ENCODE results near the gene AFP.

AFP gene

DNA sequence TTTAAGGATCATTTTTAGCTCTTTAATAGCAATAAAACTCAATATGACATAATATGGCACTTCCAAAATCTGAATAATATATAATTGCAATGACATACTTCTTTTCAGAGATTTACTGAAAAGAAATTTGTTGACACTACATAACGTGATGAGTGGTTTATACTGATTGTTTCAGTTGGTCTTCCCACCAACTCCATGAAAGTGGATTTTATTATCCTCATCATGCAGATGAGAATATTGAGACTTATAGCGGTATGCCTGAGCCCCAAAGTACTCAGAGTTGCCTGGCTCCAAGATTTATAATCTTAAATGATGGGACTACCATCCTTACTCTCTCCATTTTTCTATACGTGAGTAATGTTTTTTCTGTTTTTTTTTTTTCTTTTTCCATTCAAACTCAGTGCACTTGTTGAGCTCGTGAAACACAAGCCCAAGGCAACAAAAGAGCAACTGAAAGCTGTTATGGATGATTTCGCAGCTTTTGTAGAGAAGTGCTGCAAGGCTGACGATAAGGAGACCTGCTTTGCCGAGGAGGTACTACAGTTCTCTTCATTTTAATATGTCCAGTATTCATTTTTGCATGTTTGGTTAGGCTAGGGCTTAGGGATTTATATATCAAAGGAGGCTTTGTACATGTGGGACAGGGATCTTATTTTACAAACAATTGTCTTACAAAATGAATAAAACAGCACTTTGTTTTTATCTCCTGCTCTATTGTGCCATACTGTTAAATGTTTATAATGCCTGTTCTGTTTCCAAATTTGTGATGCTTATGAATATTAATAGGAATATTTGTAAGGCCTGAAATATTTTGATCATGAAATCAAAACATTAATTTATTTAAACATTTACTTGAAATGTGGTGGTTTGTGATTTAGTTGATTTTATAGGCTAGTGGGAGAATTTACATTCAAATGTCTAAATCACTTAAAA lies 16.6 kb upstream of the AFP start:
- Mint-ChIP-seq H3K4me3 (no peak overlapping the region), H3K27ac (no peak overlapping the region), H3K27me3 (no peaks in the 10 kb centered on the region), H3K9me3 (no peaks in the 10 kb centered on the region), H3K36me3 (no peaks in the 10 kb centered on the region), H3K4me1 (no peaks in the 10 kb centered on the region)
- ATAC-seq (ENCODE audit: low read depth) (no peak), DNase-seq (ENCODE audit: low spot score in 2 of 2) (no peak)

DNA sequence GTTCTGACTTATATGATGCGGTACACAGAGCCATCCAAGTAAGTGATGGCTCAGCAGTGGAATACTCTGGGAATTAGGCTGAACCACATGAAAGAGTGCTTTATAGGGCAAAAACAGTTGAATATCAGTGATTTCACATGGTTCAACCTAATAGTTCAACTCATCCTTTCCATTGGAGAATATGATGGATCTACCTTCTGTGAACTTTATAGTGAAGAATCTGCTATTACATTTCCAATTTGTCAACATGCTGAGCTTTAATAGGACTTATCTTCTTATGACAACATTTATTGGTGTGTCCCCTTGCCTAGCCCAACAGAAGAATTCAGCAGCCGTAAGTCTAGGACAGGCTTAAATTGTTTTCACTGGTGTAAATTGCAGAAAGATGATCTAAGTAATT lies 15.4 kb upstream of the AFP start:
- no peak for DNase-seq (ENCODE audit: low spot score in 2 of 2)
- H3K4me1 Mint-ChIP-seq: no peaks in the 10 kb centered on the region
- no peaks in the 10 kb centered on the region for H3K9me3 Mint-ChIP-seq
- H3K4me3 Mint-ChIP-seq: no peak overlapping the region
- no peak overlapping the region for H3K27ac Mint-ChIP-seq
- H3K36me3 Mint-ChIP-seq: no peaks in the 10 kb centered on the region
- no peaks in the 10 kb centered on the region for H3K27me3 Mint-ChIP-seq
- ATAC-seq (ENCODE audit: low read depth): no peak

DNA sequence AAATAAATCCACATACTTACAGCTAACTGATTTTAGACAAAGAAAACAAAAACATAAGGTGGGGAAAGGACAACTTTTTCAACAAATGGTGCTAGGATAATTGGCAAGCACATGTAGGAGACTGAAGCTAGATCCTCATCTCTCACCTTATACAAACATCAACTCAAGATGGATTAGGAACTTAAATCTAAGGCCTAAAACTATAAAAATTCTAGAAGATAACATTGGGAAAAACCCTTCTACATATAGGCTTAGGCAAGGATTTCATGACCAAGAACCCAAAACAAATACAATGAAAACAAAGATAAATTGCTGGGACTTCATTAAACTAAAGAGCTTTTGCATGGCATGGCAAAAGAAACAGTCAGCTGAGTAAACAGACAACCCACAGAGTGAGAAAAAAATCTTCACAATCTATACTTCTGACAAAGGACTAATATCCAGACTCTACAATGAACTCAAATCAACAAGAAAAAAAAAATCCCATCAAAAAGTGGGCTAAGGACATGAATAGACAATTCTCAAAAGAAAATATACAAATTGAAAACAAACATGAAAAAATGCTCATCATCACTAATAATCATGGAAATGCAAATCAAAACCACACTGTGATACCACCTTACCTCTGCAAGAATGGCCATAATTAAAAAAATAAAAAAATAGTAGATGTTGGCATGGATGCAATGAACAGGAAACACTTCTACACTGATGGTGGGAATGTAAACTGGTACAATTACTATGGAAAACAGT lies 14.1 kb upstream of the AFP start:
- H3K27me3 Mint-ChIP-seq: peaks cover 2% of the 10 kb centered on the region
- H3K4me1 Mint-ChIP-seq: no peaks in the 10 kb centered on the region
- H3K9me3 Mint-ChIP-seq: no peaks in the 10 kb centered on the region
- H3K36me3 Mint-ChIP-seq: no peaks in the 10 kb centered on the region
- H3K4me3 Mint-ChIP-seq: no peak overlapping the region
- ATAC-seq (ENCODE audit: low read depth): no peak
- H3K27ac Mint-ChIP-seq: no peak overlapping the region
- DNase-seq (ENCODE audit: low spot score in 2 of 2): no peak

DNA sequence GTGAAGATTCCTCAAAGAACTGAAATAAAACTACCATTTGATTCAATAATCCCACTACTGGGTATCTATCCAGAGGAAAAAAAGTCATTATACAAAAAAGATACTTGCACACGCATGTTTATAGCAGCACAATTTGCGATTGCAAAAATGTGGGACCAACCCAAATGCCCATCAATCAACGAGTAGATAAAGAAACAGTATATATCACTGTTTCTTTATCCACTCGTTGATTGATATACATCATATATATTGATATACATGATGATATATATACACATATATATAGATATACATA lies 13.6 kb upstream of the AFP start:
- no peak overlapping the region for H3K4me3 Mint-ChIP-seq
- H3K9me3 Mint-ChIP-seq: no peaks in the 10 kb centered on the region
- no peaks in the 10 kb centered on the region for H3K36me3 Mint-ChIP-seq
- no peak overlapping the region for H3K27ac Mint-ChIP-seq
- DNase-seq (ENCODE audit: low spot score in 2 of 2): no peak
- ATAC-seq (ENCODE audit: low read depth): no peak
- peaks cover 2% of the 10 kb centered on the region for H3K27me3 Mint-ChIP-seq
- no peaks in the 10 kb centered on the region for H3K4me1 Mint-ChIP-seq

DNA sequence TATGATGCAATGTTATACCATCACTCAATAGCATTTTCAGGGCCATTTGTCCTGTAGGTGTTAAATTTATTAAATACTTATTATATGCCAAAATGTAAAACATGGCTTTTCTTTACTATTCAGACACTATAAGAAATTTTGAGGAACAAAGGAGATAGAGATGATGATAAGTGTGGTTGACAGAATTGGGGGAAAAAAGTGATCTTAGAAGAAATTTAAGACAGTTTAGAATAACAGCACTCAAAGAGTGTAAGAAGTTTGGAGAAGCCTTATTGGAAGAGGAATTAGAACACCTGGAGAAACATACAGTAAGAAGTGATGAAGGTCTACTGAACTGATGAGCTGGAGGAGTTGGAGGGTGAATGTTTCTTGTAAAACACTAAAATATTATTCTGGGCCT lies 12.8 kb upstream of the AFP start:
- ATAC-seq (ENCODE audit: low read depth): no peak
- H3K4me3 Mint-ChIP-seq: no peak overlapping the region
- no peak overlapping the region for H3K27ac Mint-ChIP-seq
- no peaks in the 10 kb centered on the region for H3K9me3 Mint-ChIP-seq
- no peak for DNase-seq (ENCODE audit: low spot score in 2 of 2)
- no peaks in the 10 kb centered on the region for H3K4me1 Mint-ChIP-seq
- no peaks in the 10 kb centered on the region for H3K36me3 Mint-ChIP-seq
- H3K27me3 Mint-ChIP-seq: peaks cover 2% of the 10 kb centered on the region

DNA sequence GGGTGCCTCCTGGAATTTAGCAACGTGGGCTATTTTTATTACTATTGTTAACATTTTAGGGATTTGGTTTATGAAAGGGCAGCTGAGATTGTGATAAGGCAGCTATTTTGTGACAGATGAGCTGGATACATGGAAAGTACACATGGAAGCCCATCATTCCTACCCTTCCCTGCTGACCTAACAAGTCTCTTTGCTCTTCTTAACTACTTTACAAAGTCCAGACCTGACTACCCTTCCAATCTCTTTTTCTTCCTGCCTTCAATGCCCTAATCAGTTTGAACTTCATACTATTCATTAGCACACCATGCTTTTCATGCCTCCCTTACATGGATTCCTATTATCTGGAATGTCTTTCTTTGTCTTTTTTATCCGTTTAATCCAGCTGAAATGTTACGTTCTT lies 9.4 kb upstream of the AFP start:
- Mint-ChIP-seq H3K27me3 (peaks cover 2% of the 10 kb centered on the region), H3K9me3 (no peaks in the 10 kb centered on the region), H3K4me1 (no peaks in the 10 kb centered on the region), H3K4me3 (no peak overlapping the region), H3K36me3 (no peaks in the 10 kb centered on the region), H3K27ac (no peak overlapping the region)
- ATAC-seq (ENCODE audit: low read depth) (no peak), DNase-seq (ENCODE audit: low spot score in 2 of 2) (no peak)

DNA sequence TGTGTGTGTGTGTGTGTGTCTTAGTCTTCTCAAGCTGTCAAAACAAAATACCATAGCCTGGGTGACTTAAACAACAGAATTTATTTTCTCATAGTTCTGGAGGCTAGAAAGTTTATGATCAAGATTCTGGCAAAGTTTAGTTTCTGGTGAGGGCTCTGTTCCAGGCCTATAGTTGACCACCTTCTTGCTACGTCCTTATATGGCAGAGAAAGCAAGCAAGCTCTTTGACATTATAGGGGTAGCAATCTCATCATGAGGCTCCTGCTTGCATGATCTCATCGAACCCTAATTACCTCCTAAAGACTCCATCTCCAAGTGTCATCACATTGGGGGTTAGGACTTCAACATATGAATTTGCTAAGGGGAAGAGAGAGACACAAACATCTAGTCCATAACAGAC lies 6.9 kb upstream of the AFP start:
- Mint-ChIP-seq H3K9me3 (no peaks in the 10 kb centered on the region), H3K27ac (no peak overlapping the region), H3K36me3 (no peaks in the 10 kb centered on the region), H3K27me3 (peaks cover 4% of the 10 kb centered on the region), H3K4me1 (no peaks in the 10 kb centered on the region), H3K4me3 (no peak overlapping the region)
- DNase-seq (ENCODE audit: low spot score in 2 of 2) (no peak), ATAC-seq (ENCODE audit: low read depth) (no peak)

DNA sequence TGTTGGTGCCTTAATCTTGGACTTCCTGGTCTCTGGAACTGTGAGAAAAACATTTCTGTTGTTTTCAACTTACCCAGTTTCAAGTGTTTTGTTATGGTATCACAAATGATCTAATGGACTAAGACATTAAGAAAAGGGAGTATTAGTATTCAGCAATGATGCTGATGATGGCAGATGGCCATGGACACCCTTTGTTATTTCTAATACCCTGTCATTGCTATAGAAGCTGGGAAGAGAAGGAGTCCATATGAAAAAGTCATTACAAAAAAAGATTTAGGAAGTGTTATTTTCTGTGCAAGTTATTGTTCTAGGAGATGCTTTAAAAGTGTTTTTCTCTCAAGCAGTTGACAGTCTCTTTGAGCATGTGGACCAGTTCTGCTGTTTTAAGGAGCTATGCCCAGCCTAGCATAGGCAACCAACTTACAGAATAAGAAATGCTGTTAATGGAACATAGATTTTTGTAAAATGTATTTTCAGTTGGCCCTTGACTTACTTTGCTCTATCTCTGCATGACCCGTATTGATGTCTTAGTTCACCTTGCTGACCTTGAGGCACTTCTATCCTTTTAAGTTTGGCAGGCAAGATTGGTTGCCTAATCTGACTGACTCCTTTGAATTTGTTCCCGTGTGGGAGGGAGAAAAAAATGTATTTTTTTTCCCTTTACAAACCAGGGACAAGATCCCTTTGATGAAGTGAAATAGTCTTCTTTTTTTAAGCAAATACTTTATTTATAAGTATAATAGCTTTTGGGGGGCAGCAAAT lies 6.0 kb upstream of the AFP start:
- no peak overlapping the region for H3K4me3 Mint-ChIP-seq
- H3K9me3 Mint-ChIP-seq: no peaks in the 10 kb centered on the region

DNA sequence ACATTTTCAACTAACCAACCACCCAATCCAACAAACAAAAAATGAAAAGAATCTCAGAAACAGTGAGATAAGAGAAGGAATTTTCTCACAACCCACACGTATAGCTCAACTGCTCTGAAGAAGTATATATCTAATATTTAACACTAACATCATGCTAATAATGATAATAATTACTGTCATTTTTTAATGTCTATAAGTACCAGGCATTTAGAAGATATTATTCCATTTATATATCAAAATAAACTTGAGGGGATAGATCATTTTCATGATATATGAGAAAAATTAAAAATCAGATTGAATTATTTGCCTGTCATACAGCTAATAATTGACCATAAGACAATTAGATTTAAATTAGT lies 4.2 kb upstream of the AFP start:
- Mint-ChIP-seq H3K9me3 (no peaks in the 10 kb centered on the region), H3K4me1 (no peaks in the 10 kb centered on the region), H3K27ac (no peak overlapping the region), H3K4me3 (no peak overlapping the region), H3K27me3 (peaks cover 5% of the 10 kb centered on the region), H3K36me3 (no peaks in the 10 kb centered on the region)
- DNase-seq (ENCODE audit: low spot score in 2 of 2) (no peak), ATAC-seq (ENCODE audit: low read depth) (no peak)

More for the DNA sequence above, 6.0 kb upstream of the AFP start:
- no peaks in the 10 kb centered on the region for H3K4me1 Mint-ChIP-seq
- ATAC-seq (ENCODE audit: low read depth) (no peak), DNase-seq (ENCODE audit: low spot score in 2 of 2) (no peak)
- H3K36me3 Mint-ChIP-seq: no peaks in the 10 kb centered on the region
- H3K27me3 Mint-ChIP-seq: peaks cover 6% of the 10 kb centered on the region
- H3K27ac Mint-ChIP-seq: no peak overlapping the region

DNA sequence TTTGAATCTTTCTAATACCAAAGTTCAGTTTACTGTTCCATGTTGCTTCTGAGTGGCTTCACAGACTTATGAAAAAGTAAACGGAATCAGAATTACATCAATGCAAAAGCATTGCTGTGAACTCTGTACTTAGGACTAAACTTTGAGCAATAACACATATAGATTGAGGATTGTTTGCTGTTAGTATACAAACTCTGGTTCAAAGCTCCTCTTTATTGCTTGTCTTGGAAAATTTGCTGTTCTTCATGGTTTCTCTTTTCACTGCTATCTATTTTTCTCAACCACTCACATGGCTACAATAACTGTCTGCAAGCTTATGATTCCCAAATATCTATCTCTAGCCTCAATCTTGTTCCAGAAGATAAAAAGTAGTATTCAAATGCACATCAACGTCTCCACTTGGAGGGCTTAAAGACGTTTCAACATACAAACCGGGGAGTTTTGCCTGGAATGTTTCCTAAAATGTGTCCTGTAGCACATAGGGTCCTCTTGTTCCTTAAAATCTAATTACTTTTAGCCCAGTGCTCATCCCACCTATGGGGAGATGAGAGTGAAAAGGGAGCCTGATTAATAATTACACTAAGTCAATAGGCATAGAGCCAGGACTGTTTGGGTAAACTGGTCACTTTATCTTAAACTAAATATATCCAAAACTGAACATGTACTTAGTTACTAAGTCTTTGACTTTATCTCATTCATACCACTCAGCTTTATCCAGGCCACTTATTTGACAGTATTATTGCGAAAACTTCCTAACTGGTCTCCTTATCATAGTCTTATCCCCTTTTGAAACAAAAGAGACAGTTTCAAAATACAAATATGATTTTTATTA lies 3.6 kb upstream of the AFP start:
- no peaks in the 10 kb centered on the region for H3K4me1 Mint-ChIP-seq
- H3K27ac Mint-ChIP-seq: no peak overlapping the region
- no peaks in the 10 kb centered on the region for H3K36me3 Mint-ChIP-seq
- DNase-seq (ENCODE audit: low spot score in 2 of 2) (no peak), ATAC-seq (ENCODE audit: low read depth) (no peak)
- no peaks in the 10 kb centered on the region for H3K9me3 Mint-ChIP-seq
- peaks cover 4% of the 10 kb centered on the region for H3K27me3 Mint-ChIP-seq
- H3K4me3 Mint-ChIP-seq: no peak overlapping the region

DNA sequence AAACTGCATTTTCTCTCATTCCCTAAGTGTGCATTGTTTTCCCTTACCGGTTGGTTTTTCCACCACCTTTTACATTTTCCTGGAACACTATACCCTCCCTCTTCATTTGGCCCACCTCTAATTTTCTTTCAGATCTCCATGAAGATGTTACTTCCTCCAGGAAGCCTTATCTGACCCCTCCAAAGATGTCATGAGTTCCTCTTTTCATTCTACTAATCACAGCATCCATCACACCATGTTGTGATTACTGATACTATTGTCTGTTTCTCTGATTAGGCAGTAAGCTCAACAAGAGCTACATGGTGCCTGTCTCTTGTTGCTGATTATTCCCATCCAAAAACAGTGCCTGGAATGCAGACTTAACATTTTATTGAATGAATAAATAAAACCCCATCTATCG lies 2.9 kb upstream of the AFP start:
- ATAC-seq (ENCODE audit: low read depth) (no peak), DNase-seq (ENCODE audit: low spot score in 2 of 2) (no peak)
- no peak overlapping the region for H3K4me3 Mint-ChIP-seq
- H3K4me1 Mint-ChIP-seq: no peaks in the 10 kb centered on the region
- no peak overlapping the region for H3K27ac Mint-ChIP-seq
- H3K9me3 Mint-ChIP-seq: no peaks in the 10 kb centered on the region
- H3K27me3 Mint-ChIP-seq: peaks cover 4% of the 10 kb centered on the region
- H3K36me3 Mint-ChIP-seq: no peaks in the 10 kb centered on the region

DNA sequence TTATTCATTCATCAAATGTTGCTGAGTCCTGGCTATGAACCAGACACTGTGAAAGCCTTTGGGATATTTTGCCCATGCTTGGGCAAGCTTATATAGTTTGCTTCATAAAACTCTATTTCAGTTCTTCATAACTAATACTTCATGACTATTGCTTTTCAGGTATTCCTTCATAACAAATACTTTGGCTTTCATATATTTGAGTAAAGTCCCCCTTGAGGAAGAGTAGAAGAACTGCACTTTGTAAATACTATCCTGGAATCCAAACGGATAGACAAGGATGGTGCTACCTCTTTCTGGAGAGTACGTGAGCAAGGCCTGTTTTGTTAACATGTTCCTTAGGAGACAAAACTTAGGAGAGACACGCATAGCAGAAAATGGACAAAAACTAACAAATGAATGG lies 1.7 kb upstream of the AFP start:
- peaks cover 4% of the 10 kb centered on the region for H3K27me3 Mint-ChIP-seq
- H3K9me3 Mint-ChIP-seq: no peaks in the 10 kb centered on the region
- DNase-seq (ENCODE audit: low spot score in 2 of 2): no peak
- no peaks in the 10 kb centered on the region for H3K36me3 Mint-ChIP-seq
- ATAC-seq (ENCODE audit: low read depth): no peak
- H3K4me3 Mint-ChIP-seq: no peak overlapping the region
- H3K27ac Mint-ChIP-seq: no peak overlapping the region
- no peaks in the 10 kb centered on the region for H3K4me1 Mint-ChIP-seq

DNA sequence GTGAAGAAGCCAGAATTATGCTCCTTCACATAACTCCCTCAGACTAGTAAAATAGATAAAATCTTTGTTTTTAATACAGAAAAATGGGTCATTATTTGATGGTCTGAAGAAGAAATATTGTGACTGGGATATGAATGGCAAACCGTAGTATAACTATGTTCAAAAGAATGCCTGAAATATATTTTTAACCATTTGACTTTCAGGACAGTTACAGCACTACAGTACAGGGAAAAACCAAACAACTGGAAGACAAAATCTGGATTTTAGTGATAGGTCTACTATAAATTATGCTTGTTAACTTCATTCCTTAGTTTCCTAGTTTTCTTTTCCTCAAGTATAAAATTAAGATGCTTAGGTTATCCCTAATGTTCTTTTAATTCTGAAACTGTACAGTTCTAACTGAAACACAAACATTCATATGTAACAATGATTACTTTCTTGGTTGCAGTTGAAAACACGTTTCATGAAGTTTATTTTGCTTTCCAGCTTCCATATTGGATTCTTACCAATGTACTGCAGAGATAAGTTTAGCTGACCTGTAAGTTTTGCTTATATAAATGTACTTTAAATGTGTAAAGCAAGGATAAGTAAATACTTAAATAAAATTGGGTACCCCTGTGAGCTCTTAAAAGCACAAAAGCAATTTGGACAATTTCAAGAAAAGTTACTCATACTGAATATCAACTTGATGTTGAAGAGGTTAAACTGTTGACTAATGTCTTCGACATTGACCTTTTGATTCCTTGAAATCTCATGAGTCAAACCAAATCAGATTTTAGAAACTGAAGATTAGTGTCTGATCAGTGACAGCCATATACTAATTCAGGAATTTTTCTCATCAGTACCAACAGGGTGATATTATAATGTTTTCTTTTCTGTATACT lies 895 bp downstream of the AFP start:
- Mint-ChIP-seq H3K4me3 (no peak overlapping the region), H3K27me3 (peaks cover 4% of the 10 kb centered on the region), H3K4me1 (no peaks in the 10 kb centered on the region), H3K27ac (no peak overlapping the region), H3K36me3 (no peaks in the 10 kb centered on the region), H3K9me3 (no peaks in the 10 kb centered on the region)
- no peak for ATAC-seq (ENCODE audit: low read depth)
- no peak for DNase-seq (ENCODE audit: low spot score in 2 of 2)
